GM19023 (cell line): Measurements from ENCODE around the gene DHX9.
"Not testable (repeated sequence)": the region's sequence is repeated elsewhere in the genome, so short reads cannot be mapped to it uniquely, and the experiment has no call there.

Source experiments
- ATAC-seq: cut with Tn5 transposase; IDR thresholded peaks from one replicate; pipeline ENCODE4 v1.9.1; 2021; ENCODE audit warnings: mild to moderate bottlenecking, moderate library complexity; ENCODE audit not compliant: unreplicated experiment

Gene DHX9

DNA sequence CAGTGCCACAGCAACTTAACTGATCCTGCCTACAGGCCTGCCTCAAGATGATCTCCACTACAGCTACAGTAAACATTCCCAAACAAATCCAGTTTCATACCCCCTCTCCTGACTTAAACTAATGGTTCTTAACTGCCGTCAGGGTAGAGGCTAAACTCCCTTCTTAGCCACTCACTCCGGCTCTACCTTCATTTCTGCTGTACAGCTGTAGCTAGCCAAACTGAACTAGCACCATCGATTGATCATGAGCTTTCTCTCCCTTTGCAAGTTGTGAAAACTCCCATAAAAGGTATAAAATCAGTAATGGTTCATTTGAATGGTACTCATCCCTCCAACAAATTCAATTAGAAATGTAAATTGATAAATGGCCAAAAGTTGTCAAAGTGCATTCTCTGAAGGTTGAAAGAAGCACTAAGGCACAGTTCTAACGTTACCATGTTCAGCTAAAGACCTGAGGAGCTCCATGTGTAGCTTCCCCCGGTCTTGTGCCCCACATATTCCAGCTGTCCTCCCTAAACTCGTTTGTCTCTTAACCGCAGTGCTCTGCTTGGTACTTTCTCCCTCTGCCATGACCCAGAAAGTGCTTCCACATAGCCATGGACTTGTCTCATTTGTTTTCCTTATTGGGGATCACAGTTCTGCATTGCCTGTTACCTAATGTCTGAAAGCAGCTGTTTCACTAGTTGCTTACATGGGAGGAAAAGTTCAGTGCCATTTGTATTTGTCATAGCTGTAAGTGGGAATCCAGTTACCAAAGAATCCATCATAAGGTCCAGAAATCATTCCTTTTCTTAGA is 49.8 kb downstream of the DHX9 start:
- ATAC-seq: no peak

DNA sequence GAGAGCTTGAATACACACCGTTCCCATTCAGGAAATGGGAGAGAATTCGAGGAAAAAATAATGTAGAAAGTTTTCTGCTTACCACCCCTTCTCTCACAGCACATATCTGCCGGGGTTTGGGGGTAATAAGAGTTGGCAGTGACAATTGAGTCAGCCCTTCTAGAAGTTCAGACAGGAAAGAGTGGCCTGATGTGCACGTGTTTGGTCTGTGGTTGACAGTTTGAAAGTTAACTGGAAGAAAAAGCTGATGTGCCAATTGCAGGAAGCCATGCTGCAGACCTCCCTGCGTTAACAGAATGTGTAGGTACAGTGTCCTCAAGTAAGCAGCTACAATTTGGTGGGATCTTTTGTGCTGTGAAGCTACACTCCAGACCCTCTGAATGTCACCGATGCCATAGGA is 50.9 kb downstream of the DHX9 start:
- ATAC-seq: no peak

DNA sequence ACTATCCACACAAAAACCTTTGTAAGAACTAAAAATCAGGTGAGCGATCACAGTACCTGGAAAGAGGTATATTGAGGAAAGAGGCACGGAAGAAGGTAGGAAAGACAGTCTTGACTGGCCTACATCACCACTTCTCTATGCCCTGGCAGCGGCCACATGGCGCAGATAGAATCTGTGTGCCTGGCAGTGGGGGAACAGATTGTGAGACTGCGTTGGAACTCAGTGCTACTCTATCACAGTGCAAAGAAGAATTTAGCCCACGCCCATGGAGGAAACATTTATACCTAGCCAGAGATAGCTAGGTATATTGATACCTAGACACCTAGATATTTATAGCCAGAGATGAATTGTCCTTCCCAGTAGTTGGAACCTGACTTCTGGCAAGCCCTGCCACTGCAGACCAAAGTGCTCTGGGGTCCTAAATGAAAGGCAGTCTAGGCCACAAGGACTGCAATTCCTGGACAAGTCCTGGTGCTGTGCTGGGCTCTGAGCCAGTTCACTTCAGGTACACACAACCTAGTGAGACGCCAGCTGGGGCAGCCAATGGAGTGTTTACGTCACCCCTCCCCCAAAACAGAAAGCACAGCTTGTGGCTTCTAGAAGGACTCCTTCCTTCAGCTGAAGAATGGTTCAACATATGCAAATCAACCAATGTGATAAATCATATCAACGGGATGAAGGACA is 51.9 kb downstream of the DHX9 start:
- no peak for ATAC-seq

DNA sequence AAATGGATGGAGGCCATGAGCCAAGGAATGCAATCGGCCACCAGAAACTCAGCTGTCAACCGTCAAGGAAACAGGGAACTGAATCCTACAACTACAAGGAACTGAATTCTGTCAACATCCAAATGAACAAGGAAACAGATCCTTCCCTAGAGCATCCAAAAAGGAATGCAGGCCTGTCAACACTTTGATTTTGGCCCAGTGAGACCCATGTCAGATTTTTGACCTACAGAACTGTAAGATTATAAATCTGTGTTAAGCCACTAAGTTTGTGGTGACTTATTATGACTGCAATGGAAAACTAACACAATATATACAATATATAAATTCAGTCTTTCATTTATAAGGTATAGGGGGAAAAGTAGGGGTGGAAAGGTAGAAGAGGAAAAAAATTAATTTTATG is 58.5 kb downstream of the DHX9 start:
- ATAC-seq: no peak

DNA sequence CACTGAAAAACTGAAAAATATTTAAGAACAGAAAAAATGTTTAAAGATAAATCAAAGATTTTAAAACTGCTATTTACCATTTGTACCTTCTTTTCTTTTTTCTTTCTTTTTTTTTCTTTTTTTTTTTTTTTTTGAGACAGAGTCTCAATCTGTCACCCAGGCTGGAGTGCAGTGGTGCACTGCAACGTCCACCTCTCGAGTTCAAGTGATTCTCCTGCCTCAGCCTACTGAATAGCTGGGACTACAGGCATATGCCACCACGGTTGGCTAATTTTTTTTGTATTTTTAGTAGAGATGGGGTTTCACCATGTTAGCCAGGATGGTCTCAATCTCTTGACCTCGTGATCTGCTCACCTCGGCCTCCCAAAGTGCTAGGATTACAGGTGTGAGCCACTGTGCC is 62.8 kb downstream of the DHX9 start:
- not testable (repeated sequence) for ATAC-seq

DNA sequence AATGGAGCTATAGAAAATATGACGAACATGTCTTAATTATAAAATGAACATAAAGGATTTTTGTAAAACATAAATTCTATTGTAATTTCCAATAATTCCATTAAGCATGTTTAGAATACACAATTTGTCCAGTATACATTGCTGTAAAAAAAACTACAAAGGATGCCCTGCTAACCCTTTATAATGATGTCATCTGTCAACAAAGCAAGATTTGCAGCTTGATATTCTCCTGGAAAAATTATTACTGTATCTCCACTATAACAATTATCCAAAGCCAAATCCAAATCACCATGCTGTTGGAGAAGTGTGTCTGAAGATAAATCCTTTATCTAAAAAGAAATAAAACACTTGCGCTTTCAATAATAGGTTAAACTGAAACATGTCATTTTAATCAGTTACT is 66.2 kb downstream of the DHX9 start:
- no peak for ATAC-seq

DNA sequence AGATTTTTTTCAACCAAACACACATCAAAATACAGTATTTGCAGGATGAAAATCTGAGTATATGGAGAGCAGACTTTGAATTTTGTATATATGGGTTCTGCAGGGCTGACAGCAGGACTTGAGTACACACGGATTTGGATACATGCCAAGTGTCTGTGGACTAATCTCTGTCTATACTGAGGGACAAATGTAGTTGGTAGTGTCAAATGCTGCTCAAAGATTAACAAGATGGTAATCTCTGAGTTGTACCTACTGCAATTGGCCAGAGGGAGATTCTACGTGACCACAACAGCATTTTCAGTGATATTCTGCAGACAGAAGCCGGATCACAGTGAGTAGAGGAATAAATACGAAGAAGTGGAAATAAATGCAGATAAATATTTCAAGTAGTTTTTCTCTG is 70.4 kb downstream of the DHX9 start:
- ATAC-seq: no peak

DNA sequence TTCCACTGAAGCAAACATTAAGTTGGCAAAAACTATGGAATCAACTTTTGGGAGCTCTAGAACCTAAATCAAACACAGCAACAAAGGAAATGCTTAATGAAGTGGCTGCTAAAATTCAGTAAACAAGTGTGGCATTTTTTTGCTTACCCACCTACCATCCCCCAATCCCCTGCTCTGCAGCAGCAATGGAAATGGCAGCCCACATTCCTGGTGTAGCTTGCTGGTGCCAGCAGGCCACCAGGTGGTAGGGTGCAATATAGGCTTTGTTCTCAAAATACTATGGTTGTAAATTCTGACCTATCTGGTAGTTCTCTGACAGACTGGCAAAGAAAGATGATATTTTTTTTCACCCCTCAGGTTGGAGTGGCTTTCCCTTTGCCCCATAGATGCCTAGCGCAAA is 71.0 kb downstream of the DHX9 start:
- no peak for ATAC-seq

DNA sequence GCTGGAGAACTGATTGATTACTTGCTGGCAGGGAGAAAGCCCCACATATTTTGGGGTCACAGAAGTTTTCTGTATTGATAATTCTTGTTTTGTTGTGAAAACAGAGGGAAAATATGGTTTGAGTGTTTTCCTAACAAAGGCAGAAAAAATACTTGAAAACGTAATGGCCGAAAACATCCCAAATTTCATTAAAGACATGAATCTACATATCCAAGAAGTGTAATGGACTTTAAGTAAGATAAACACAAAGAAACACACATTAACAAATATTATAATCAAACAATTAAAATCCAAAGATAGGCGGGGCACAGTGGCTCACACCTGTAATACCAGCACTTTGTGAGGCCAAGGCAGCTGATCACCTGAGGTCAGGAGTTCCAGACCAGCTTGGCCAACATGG is 74.3 kb downstream of the DHX9 start:
- ATAC-seq: no peak

DNA sequence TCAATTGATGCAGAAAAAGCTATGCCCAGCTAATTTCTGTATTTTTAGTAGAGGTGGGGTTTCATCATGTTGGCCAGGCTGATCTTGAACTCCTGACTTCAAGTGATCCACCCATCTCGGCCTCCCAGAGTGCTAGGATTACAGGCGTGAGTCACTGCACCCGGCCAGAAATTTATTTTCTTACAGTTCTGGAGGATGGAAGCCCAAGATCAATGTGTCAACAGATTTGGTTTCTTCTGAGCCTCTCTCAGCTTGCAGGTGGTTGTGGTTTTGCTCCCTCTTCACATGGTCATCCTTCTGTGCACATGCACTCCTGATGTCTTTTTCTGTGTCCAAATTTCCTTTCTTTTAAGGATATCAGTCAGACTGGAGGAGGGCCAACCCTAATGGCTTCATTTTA is 78.2 kb downstream of the DHX9 start:
- ATAC-seq: no peak

DNA sequence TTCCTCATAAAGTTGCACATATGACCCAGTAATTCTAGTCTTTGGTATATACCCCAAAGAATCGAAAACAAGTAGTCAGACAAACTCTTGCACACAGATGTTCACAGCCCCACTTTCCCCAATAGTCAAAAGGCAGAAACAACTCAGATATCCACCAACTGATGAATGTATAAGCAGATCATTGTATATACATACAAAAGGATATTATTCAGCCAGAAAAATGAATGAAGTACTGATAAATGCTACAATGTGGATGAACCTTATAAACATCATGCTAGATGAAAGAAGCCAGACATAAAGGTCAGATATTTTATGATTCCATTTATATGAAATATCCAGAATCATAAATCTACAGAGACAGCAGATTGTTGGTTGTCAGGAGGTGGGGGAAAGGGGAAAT is 86.5 kb downstream of the DHX9 start:
- no peak for ATAC-seq

DNA sequence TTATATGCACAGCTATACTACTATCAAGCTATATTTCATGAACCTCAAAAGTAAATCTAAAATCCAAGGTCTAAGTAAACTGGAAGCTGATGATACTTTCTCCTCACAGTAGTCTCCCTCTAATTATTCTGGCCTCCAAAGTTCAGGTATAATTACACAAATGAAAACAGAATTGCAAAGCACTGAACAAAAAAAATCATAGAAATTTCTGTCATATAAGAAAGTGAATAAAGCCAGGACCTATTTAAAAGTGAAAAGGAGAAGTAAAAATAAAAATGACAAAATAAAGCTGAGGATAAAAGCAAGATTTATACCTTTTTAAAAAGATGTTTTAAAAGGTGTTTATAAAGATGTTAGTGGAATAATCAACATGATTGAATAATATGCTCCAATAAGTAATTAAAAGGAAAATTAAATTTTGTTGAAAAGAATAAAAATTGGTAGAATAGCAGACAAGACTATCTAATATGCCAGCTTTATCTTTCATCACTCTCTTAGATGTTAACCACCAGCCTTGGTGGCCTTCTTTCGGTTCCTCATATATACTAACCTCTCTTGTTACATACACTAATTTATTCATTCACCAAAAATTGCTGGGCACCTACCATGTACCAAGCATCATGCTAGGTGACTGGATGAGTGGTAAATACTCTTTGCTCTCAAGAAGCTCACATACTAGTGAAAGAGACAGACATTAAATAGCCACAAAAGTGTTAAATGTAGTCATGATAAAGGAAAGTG is 88.7 kb downstream of the DHX9 start:
- no peak for ATAC-seq

DNA sequence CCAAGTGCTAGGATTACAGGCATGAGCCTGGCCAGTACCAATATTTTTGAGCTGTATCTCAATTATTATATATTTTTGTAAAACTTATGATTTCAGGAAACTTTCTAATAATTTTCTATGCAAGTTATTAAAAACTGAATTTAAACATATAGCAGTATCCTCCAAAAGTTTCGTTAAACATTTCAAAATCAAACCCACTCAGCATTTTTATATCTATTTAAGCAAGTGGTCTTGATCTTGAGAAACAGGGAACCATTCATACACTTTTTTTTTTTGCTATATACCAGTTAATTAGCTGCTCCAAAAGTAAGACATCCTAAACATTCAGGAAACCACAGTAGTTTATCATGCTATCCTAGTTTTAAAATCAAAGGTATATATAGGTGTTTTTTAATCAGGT is 91.8 kb downstream of the DHX9 start:
- no peak for ATAC-seq

DNA sequence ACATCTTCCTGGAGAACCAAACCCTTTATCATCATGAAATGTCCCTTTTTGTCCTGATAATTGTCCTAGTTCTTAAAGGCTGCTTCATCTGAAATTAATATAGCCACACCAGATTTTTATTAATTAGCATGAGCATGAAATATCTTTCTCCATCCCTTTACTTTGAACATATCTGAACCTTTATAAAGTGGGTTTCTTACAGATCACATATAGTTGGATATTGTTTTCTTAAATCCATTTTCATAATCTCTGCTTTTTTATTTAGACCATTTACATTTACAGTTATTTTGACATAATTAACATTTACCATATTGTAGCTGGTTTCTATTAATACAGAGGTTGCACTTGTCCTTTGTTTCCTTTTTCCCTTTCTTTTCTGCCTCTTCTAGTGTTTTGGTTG is 96.6 kb downstream of the DHX9 start:
- ATAC-seq: no peak
